ENCODE results near the gene ID2.
"Not testable (repeated sequence)": the region's sequence is repeated elsewhere in the genome, so short reads cannot be mapped to it uniquely, and the experiment has no call there.

ID2 gene

DNA sequence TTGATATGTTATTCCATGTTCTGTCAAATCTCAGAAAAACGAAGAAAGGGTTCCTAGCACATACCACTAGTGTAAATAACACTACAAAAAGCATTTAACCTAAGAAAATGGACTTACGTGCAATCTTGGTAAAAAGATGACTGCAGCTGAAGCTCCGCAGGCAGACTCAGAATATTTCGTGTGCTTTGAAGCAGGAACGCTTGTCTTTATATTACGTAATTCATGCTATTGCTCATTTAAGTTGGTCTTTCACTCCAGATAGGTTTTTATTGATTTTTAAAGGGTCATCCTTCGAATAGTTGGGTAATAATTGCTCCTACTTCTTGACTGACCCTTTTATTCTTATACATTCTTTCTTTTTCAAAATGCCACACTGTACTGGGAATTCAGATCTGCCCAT lies 44.0 kb downstream of the ID2 start:
- DNase-seq (ENCODE audit: low read depth in 2 of 2, low spot score in 1 of 2): no peak

DNA sequence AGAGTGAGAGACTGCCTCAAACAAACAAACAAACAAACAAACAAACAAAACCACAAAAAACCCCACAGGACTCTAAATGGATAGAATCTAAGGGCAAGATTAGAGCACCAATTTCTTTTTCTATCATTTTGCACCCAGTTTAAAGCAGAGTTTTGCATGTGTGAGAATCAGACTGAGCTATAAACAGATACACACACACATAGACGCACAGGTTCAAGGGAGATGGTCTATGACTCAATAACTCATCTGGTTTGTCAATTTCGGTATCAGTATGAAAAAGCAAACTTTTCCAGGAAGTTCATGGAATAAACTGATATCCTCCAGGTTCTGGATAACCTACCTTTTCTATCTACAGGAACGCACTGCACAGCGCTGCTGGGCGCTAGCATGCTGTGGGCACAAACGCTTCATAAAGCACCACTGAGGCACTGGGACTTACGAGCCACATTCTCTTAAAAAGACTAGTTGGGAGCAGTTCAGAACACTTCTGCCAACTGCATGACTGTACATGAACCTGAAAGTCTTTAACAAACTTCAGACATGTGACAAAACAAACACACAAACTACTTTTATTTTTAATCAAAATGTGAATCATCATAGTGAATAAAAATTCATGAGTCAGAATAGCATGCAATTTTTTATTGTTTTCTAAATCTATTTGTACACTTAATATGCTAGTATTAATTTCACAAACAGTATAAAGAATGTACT lies 46.6 kb downstream of the ID2 start:
- DNase-seq (ENCODE audit: low read depth in 2 of 2, low spot score in 1 of 2): no peak

DNA sequence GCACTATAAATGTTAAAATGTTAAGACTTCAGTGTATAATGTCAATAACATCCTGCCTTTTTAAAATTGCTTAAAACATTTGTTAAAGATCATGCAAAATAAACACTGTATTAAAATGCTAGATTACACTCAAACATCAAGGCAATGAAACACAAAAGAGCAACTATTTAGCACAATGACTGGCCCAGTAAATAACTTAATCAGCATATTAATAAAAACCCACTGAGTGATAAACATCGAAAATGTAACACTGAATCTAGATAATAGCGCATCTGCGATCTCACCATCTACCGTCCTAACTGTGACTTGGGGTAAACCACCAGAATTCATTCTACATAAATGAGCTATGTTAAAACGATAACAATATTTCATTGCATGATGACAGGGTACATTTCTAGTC lies 47.2 kb downstream of the ID2 start:
- DNase-seq (ENCODE audit: low read depth in 2 of 2, low spot score in 1 of 2): not testable (repeated sequence)

- no peak for DNase-seq (ENCODE audit: low read depth in 2 of 2, low spot score in 1 of 2)
Measured at GRCh38 chr2:8729939-8730338, 48.1 kb downstream of the ID2 start.

DNA sequence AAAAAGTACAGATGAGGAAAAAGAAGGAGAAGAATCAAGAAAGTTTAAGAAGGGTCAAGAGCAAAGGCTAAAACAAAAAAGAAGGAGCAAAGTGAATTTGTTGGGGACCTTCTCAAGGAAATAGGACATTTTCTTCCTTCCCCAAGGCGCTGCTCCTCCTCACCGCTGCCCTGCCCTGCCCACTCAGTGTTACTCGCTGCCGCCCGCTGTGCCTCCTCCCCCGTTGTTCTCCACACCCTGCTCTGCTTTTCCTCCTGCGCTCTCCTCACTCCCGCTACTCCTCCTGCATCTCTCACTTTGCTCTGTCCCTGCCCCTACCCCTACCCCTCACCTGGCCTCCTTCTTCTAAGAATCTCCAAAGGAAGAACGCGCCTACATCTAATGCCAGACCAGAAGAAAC lies 50.7 kb downstream of the ID2 start:
- DNase-seq (ENCODE audit: low read depth in 2 of 2, low spot score in 1 of 2): no peak

Measured in stimulated activated CD8-positive, alpha-beta memory T cell treated with anti-CD3 and anti-CD28 coated beads, Interleukin-4, amount 100 ng/mL, for 1 hour (primary cell).